ENCODE results near the gene IFITM2. TPM values are rescaled to one million over a fixed set of nuclear protein-coding genes. Genes with fewer than 3 reads are reported as not detected.
"Not testable (repeated sequence)": the region's sequence is repeated elsewhere in the genome, so short reads cannot be mapped to it uniquely, and the experiment has no call there.

The IFITM2 gene
- total and polyA plus RNA-seq, 2 of the 13 experiments (the other 11 are each of a cell fraction or from before 2014, with no cell fraction given) = 13.8 to 267 TPM

DNA sequence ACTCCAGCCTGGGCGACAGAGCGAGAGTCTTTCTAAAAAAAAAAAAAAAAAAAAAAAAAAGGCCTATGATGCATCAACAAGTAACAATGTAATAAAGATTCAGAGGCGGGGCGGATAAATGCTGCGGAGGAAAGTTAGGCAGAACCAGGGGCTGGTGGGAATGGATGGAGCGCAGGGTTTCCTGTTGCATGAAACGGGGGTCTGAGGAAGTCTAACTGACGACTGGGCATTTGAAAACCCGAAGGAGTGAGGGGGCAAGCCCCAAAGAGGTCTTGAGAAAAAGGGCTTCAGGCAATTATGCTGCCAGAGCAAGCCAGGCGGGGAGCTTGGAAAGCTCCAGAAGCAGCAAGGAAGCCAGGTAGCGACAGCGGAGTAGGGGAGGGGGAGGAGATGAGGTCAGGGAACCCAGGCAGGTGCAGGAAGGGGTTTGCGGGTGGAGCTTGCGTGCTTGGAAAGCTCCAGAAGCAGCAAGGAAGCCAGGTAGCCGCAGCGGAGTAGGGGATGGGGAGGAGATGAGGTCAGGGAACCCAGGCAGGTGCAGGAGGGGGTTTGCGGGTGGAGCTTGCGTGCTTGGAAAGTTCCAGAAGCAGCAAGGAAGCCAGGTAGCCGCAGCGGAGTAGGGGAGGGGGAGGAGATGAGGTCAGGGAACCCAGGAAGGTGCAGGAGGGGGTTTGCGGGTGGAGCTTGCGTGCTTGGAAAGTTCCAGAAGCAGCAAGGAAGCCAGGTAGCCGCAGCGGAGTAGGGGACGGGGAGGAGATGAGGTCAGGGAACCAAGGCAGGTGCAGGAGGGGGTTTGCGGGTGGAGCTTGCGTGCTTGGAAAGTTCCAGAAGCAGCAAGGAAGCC, 20.4 kb upstream of the IFITM2 start:
- Histone ChIP-seq H3K4me2 (ENCODE audit: low read depth, low read length) (peak overlapping the region; percentile 95; the same call in 1 of the 2 replicates), H3K4me1 (ENCODE audit: insufficient read depth, low read length) (peaks cover 41% of the 10 kb centered on the region), H3K27me3 (ENCODE audit: control insufficient read depth in 1 of 2, insufficient read depth in 2 of 2, low read length in 2 of 2) (peaks cover 8 to 58% of the 10 kb centered on the region in 2 experiments; a peak in 4 of 5 replicates)
- in situ Hi-C loops (cut with HindIII; ENCODE audit: extremely low pct_ligation_motif_present, low pct_unique_long_range_greater_than_20kb); CTCF ChIA-PET (ENCODE audit: low intra/inter-chr PET ratio, low total read pairs); H4K20me1 ChIP-seq (ENCODE audit: insufficient read depth, low read length); H2AFZ ChIP-seq (ENCODE audit: low read length); BruUV-seq (replicated peaks); FAIRE-seq; H3K9ac ChIP-seq (ENCODE audit: insufficient read depth, low read depth, low read length); DNase-seq (ENCODE audit: low spot score); H3K27ac ChIP-seq (ENCODE audit: extremely low read length, insufficient read depth, low read length); intact Hi-C loops (cut with micrococcal nuclease; ENCODE audit: unreplicated experiment); ATAC-seq; H3K9me3 ChIP-seq (ENCODE audit: low read length); H3K36me3 ChIP-seq (replicated peaks in 1 of 2; ENCODE audit: control insufficient read depth in 1 of 2, insufficient read depth in 2 of 2, low read length in 2 of 2); POLR2A ChIA-PET; H3K4me3 ChIP-seq (replicated peaks in 1 of 3; ENCODE audit: insufficient read depth in 1 of 3, low read depth in 2 of 3, low read length in 3 of 3); H3K79me2 ChIP-seq (ENCODE audit: insufficient read depth, low read length): not testable (repeated sequence)
- 0 out of 2 replicates have a peak, but pooled peaks have one; percentile 49 for TF ChIP-seq PCBP1 (IDR thresholded peaks at IDR 0.05; ENCODE audit: borderline replicate concordance, low read depth, low read length)
- 81% methylated on average over 27 of the region's 27 CpGs for WGBS (ENCODE audit: low lambda C conversion rate)

DNA sequence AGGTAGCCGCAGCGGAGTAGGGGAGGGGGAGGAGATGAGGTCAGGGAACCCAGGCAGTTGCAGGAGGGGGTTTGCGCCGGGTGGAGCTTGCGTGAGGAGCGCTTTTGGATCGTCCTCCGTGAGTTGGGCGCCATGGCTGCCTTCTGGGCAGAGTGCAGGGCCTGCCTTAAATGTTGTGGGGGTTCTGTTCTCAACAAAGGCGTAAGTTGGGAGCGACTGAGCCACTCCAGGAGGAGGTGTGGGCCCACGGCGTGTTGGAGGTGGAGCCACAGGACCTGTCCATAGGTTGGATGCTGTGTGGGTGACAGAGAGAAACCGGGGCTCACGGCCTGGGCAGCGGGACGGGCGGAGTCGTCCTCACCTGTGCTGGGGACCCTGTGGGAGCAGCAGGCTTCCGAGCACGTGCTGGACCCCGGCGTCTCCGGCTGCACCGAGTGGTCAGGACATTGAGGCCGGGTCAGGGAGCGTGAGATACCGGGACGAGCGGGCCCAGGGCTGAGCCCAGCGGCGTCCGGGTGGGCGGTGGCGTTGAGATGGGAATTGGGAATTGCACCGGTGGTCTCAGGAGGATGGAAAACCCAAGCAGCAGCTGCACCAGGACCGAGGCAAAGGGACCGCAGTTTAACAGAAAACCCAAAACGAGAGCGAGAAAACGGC, 19.7 kb upstream of the IFITM2 start:
- H3K79me2 ChIP-seq (ENCODE audit: insufficient read depth, low read length) = no peaks in the 10 kb centered on the region
- ChIA-PET CTCF (ENCODE audit: low intra/inter-chr PET ratio, low total read pairs) (no interaction called here), POLR2A (no interaction called here)
- DNase-seq (ENCODE audit: low spot score) = no peak
- peak overlapping the region; percentile 50 to 75 (median 58); a peak in 5 of 6 replicates for H3K4me3 ChIP-seq (replicated peaks in 1 of 3; ENCODE audit: insufficient read depth in 1 of 3, low read depth in 2 of 3, low read length in 3 of 3)
- peak overlapping the region; percentile 56; the same call in 1 of the 2 replicates for H3K9ac ChIP-seq (ENCODE audit: insufficient read depth, low read depth, low read length)
- peaks cover 41% of the 10 kb centered on the region for H3K4me1 ChIP-seq (ENCODE audit: insufficient read depth, low read length)
- H3K27ac ChIP-seq (ENCODE audit: extremely low read length, insufficient read depth, low read length) = no peak overlapping the region
- H3K4me2 ChIP-seq (ENCODE audit: low read depth, low read length) = peak overlapping the region; percentile 95
- no peak for FAIRE-seq
- H4K20me1 ChIP-seq (ENCODE audit: insufficient read depth, low read length) = no peaks in the 10 kb centered on the region
- intact Hi-C loops (cut with micrococcal nuclease; ENCODE audit: unreplicated experiment) = no loop called here
- no peaks in the 10 kb centered on the region for H3K9me3 ChIP-seq (ENCODE audit: low read length)
- H2AFZ ChIP-seq (ENCODE audit: low read length) = no peak overlapping the region
- BruUV-seq (replicated peaks) = no TSS peak
- 30% methylated on average over 32 of the region's 41 CpGs for WGBS (ENCODE audit: low lambda C conversion rate)
- in situ Hi-C loops (cut with HindIII; ENCODE audit: extremely low pct_ligation_motif_present, low pct_unique_long_range_greater_than_20kb) = no loop called here
- H3K27me3 ChIP-seq (ENCODE audit: control insufficient read depth in 1 of 2, insufficient read depth in 2 of 2, low read length in 2 of 2) = peaks cover 5 to 51% of the 10 kb centered on the region in 2 experiments; a peak in 4 of 5 replicates
- ATAC-seq = 0 out of 3 replicates have a peak, but pooled peaks have one; percentile 7
- 0 out of 5 replicates have a peak, but pooled peaks cover 0 to 2% of the 10 kb centered on the region in 2 experiments for H3K36me3 ChIP-seq (replicated peaks in 1 of 2; ENCODE audit: control insufficient read depth in 1 of 2, insufficient read depth in 2 of 2, low read length in 2 of 2)
- TF ChIP-seq MTF2 (CRISPR knock-in tag; IDR thresholded peaks at IDR 0.05; ENCODE audit: borderline replicate concordance) (peak; percentile 87), ZNF160 (CRISPR knock-in tag; IDR thresholded peaks at IDR 0.05) (no peak), NRL (CRISPR knock-in tag; IDR thresholded peaks at IDR 0.05; ENCODE audit: borderline replicate concordance) (peak; percentile 24; the same call in 1 of the 2 replicates), ZEB1 (IDR thresholded peaks at IDR 0.05; ENCODE audit: insufficient replicate concordance, low read depth) (peak; percentile 47)
- TF ChIP-seq, protein P1, sequence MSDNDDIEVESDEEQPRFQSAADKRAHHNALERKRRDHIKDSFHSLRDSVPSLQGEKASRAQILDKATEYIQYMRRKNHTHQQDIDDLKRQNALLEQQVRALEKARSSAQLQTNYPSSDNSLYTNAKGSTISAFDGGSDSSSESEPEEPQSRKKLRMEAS (IDR thresholded peaks at IDR 0.05) = peak; percentile 38
- TF ChIP-seq, protein P2, sequence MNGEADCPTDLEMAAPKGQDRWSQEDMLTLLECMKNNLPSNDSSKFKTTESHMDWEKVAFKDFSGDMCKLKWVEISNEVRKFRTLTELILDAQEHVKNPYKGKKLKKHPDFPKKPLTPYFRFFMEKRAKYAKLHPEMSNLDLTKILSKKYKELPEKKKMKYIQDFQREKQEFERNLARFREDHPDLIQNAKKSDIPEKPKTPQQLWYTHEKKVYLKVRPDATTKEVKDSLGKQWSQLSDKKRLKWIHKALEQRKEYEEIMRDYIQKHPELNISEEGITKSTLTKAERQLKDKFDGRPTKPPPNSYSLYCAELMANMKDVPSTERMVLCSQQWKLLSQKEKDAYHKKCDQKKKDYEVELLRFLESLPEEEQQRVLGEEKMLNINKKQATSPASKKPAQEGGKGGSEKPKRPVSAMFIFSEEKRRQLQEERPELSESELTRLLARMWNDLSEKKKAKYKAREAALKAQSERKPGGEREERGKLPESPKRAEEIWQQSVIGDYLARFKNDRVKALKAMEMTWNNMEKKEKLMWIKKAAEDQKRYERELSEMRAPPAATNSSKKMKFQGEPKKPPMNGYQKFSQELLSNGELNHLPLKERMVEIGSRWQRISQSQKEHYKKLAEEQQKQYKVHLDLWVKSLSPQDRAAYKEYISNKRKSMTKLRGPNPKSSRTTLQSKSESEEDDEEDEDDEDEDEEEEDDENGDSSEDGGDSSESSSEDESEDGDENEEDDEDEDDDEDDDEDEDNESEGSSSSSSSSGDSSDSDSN (CRISPR knock-in tag; IDR thresholded peaks at IDR 0.05) = peak; percentile 49; the same call in 1 of the 2 replicates
- TF ChIP-seq, protein P3, sequence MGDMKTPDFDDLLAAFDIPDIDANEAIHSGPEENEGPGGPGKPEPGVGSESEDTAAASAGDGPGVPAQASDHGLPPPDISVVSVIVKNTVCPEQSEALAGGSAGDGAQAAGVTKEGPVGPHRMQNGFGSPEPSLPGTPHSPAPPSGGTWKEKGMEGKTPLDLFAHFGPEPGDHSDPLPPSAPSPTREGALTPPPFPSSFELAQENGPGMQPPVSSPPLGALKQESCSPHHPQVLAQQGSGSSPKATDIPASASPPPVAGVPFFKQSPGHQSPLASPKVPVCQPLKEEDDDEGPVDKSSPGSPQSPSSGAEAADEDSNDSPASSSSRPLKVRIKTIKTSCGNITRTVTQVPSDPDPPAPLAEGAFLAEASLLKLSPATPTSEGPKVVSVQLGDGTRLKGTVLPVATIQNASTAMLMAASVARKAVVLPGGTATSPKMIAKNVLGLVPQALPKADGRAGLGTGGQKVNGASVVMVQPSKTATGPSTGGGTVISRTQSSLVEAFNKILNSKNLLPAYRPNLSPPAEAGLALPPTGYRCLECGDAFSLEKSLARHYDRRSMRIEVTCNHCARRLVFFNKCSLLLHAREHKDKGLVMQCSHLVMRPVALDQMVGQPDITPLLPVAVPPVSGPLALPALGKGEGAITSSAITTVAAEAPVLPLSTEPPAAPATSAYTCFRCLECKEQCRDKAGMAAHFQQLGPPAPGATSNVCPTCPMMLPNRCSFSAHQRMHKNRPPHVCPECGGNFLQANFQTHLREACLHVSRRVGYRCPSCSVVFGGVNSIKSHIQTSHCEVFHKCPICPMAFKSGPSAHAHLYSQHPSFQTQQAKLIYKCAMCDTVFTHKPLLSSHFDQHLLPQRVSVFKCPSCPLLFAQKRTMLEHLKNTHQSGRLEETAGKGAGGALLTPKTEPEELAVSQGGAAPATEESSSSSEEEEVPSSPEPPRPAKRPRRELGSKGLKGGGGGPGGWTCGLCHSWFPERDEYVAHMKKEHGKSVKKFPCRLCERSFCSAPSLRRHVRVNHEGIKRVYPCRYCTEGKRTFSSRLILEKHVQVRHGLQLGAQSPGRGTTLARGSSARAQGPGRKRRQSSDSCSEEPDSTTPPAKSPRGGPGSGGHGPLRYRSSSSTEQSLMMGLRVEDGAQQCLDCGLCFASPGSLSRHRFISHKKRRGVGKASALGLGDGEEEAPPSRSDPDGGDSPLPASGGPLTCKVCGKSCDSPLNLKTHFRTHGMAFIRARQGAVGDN (CRISPR knock-in tag; IDR thresholded peaks at IDR 0.05) = peak; percentile 72

Measured in HepG2 (cell line).